DOHH2 (cell line): ENCODE results near the gene JDP2.

Experiments used
- EZH2phosphoT487 ChIP-seq: fragments of 200-600 bp; sonication (generic); IDR thresholded peaks from 2 replicates; pipeline ENCODE4 v1.6.1; 2017; ENCODE audit warnings: borderline replicate concordance, mild to moderate bottlenecking, antibody characterized with exemption, low read length, moderate library complexity, mixed read lengths
- TF ChIP-seq, protein P1 (sequence below): fragments of 200-600 bp; sonication (generic); IDR thresholded peaks from one replicate; pipeline ENCODE4 v1.5.1; 2014; ENCODE audit warnings: antibody characterized with exemption, mild to moderate bottlenecking, low read depth, low read length; ENCODE audit not compliant: poor library complexity, severe bottlenecking

DNA sequence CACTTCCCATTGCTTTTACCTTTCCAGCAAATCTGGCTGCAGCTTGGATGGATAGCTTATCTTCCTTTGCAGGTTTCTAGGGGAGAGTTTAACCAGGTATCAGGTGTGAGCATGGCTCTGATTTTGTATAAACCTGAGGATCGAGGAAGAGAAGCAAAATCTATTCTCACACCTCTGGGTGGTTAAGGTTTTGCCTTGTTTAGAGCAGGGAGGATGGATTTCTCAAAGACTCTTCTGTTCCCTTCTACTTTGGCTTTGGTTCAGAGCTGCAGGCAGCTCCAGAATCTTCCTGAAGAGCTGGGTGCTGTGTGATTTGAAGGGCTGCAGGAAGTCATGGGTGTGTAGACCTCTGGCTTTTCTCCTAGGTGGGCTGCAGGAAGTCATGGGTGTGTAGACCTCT lies 1.7 kb downstream of the JDP2 start:
- TF ChIP-seq, protein P1, sequence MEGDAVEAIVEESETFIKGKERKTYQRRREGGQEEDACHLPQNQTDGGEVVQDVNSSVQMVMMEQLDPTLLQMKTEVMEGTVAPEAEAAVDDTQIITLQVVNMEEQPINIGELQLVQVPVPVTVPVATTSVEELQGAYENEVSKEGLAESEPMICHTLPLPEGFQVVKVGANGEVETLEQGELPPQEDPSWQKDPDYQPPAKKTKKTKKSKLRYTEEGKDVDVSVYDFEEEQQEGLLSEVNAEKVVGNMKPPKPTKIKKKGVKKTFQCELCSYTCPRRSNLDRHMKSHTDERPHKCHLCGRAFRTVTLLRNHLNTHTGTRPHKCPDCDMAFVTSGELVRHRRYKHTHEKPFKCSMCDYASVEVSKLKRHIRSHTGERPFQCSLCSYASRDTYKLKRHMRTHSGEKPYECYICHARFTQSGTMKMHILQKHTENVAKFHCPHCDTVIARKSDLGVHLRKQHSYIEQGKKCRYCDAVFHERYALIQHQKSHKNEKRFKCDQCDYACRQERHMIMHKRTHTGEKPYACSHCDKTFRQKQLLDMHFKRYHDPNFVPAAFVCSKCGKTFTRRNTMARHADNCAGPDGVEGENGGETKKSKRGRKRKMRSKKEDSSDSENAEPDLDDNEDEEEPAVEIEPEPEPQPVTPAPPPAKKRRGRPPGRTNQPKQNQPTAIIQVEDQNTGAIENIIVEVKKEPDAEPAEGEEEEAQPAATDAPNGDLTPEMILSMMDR: no peak
- no peak for TF ChIP-seq EZH2phosphoT487
